Right renal cortex interstitium (tissue), 3 donors: ENCODE measurements around the gene ZP2. TPM values are rescaled to one million over a fixed set of nuclear protein-coding genes. Genes with fewer than 3 reads are reported as not detected.
"Not testable (repeated sequence)": the region's sequence is repeated elsewhere in the genome, so short reads cannot be mapped to it uniquely, and the experiment has no call there.

Experiments
- DNase-seq, 3 donors: peaks; one replicate each; pipeline ENCODE4 v3.0.0-alpha.2; 2013; ENCODE audit warnings: low read depth in 3 of 3, low spot score in 2 of 3
- polyA plus RNA-seq, 3 donors: library from polyadenylated mRNA; unstranded; fragments of 120-200 nt; gene quantifications; one replicate each; pipeline ENCODE4 v1.2.1, GENCODE V29; 2013; ENCODE audit not compliant: insufficient read length in 3 of 3

Gene ZP2
- polyA plus RNA-seq, 3 donors: 0.17 TPM; not detected in 2

GRCh38 chr16:21218153-21218552 is 6.8 kb upstream of the ZP2 start:
- DNase-seq: no peak

GRCh38 chr16:21217121-21217520 is 5.7 kb upstream of the ZP2 start:
- DNase-seq: no peak

GRCh38 chr16:21214086-21214485 is 2.7 kb upstream of the ZP2 start:
- no peak for DNase-seq

GRCh38 chr16:21208446-21209230 is 2.7 kb downstream of the ZP2 start:
- DNase-seq: no peak

- no peak for DNase-seq
Observed at GRCh38 chr16:21206550-21206949, 4.8 kb downstream of the ZP2 start.

- no peak for DNase-seq
Observed at GRCh38 chr16:21205303-21205702, 6.1 kb downstream of the ZP2 start.

GRCh38 chr16:21203155-21203797 is 8.1 kb downstream of the ZP2 start:
- no peak for DNase-seq

GRCh38 chr16:21199607-21200218 is 11.7 kb downstream of the ZP2 start:
- DNase-seq: no peak

GRCh38 chr16:21197621-21198020 is 13.8 kb downstream of the ZP2 start:
- no peak for DNase-seq

- no peak for DNase-seq
Observed at GRCh38 chr16:21197112-21197511, 14.3 kb downstream of the ZP2 start.

GRCh38 chr16:21195330-21195729 is 16.0 kb downstream of the ZP2 start:
- DNase-seq: not testable (repeated sequence)

GRCh38 chr16:21194771-21195301 is 16.5 kb downstream of the ZP2 start:
- no peak for DNase-seq

- no peak for DNase-seq
Observed at GRCh38 chr16:21192991-21193390, 18.4 kb downstream of the ZP2 start.

- no peak for DNase-seq
Observed at GRCh38 chr16:21190599-21190998, 20.8 kb downstream of the ZP2 start.

GRCh38 chr16:21190013-21190412 is 21.4 kb downstream of the ZP2 start:
- no peak for DNase-seq

- no peak for DNase-seq
Observed at GRCh38 chr16:21189311-21189710, 22.1 kb downstream of the ZP2 start.

- DNase-seq: no peak
Observed at GRCh38 chr16:21186326-21186691, 25.1 kb downstream of the ZP2 start.

- DNase-seq: no peak
Observed at GRCh38 chr16:21185659-21186325, 25.6 kb downstream of the ZP2 start.

- no peak for DNase-seq
Observed at GRCh38 chr16:21184834-21185233, 26.5 kb downstream of the ZP2 start.

GRCh38 chr16:21183995-21184394 is 27.4 kb downstream of the ZP2 start:
- DNase-seq: no peak

GRCh38 chr16:21179983-21180365 is 31.4 kb downstream of the ZP2 start:
- no peak for DNase-seq
